Measurements from ENCODE around the gene LENG9. TPM values are rescaled to one million over a fixed set of nuclear protein-coding genes. Genes with fewer than 3 reads are reported as not detected.

The LENG9 gene
- total and polyA plus RNA-seq, 2 of the 13 experiments (the other 11 are each of a cell fraction or from before 2014, with no cell fraction given), result 0.75 to 2.9 TPM

DNA sequence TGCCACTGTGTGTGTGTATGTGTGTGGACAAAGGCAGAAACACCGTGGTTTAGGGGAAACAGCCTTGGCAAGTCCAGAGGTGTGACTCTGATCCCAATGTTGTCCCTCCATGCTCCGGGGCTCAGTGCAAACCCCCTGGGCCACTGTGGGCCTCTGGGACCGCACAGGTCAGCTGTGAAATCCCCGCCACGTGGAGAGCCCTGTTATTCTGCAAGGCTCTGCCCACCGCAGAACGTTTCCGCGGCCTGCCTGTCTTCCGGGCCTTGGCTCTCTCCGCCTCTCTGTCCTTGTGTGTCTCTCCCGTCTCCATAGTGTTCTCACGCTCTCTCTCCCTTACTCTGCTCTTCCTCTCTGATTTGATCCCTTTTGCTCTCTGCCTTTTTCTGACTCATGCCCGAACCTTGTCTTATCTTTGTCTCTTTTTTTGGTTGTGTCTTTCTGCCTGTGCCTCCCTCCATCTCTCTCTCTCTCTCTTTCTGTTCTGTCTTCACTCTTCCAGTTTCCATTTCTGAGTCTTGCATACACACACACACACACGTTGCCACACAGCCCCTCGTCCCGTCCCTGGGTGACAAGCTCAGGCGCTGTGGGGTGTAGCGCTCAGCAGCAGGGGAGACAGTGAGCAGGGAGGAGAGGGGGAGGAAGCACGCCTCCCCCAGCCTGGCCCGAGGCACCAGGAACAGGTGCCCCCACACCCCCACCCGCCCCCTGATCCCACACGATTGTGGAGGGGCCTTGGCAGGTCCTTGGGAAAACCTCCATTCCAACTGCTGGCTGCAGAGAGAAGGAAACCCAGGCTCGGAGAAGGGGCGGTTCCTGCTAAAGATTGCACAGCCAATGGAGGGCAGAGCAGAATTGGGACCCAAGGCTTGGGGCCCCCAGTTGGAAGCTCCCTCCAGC, 45.3 kb downstream of the LENG9 start (continued):
- TF ChIP-seq PAXIP1 (CRISPR knock-in tag; conservative IDR thresholded peaks at IDR 0.05) (no peak), ZNF772 (CRISPR knock-in tag; IDR thresholded peaks at IDR 0.05) (no peak), SALL1 (CRISPR knock-in tag; IDR thresholded peaks at IDR 0.05) (peak; percentile 35; the same call in 1 of the 2 replicates), ZNF280B (CRISPR knock-in tag; IDR thresholded peaks at IDR 0.05; ENCODE audit: borderline replicate concordance) (no peak), CBX5 (CRISPR knock-in tag; IDR thresholded peaks at IDR 0.05; ENCODE audit: borderline replicate concordance) (0 out of 2 replicates have a peak, but pooled peaks have one; percentile 15), ZNF33A (CRISPR knock-in tag; IDR thresholded peaks at IDR 0.05; ENCODE audit: borderline replicate concordance) (no peak), ZNF235 (CRISPR knock-in tag; IDR thresholded peaks at IDR 0.05; ENCODE audit: borderline replicate concordance) (no peak), AHDC1 (CRISPR knock-in tag; IDR thresholded peaks at IDR 0.05; ENCODE audit: borderline replicate concordance) (no peak), BCL6 (CRISPR knock-in tag; IDR thresholded peaks at IDR 0.05) (no peak), NR2C2 (CRISPR knock-in tag; IDR thresholded peaks at IDR 0.05; ENCODE audit: borderline replicate concordance) (no peak), ZNF296 (CRISPR knock-in tag; conservative IDR thresholded peaks at IDR 0.05) (no peak), PTBP1 (IDR thresholded peaks at IDR 0.05; ENCODE audit: low read depth, low read length, poor library complexity, severe bottlenecking) (no peak), ZNF431 (CRISPR knock-in tag; IDR thresholded peaks at IDR 0.05; ENCODE audit: borderline replicate concordance, low read depth) (no peak), ARNT (IDR thresholded peaks at IDR 0.05) (no peak)
- TF ChIP-seq, protein P1, sequence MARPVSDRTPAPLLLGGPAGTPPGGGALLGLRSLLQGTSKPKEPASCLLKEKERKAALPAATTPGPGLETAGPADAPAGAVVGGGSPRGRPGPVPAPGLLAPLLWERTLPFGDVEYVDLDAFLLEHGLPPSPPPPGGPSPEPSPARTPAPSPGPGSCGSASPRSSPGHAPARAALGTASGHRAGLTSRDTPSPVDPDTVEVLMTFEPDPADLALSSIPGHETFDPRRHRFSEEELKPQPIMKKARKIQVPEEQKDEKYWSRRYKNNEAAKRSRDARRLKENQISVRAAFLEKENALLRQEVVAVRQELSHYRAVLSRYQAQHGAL (CRISPR knock-in tag; IDR thresholded peaks at IDR 0.05; ENCODE audit: not compliant biosample characterization), result no peak
- TF ChIP-seq, protein P2, sequence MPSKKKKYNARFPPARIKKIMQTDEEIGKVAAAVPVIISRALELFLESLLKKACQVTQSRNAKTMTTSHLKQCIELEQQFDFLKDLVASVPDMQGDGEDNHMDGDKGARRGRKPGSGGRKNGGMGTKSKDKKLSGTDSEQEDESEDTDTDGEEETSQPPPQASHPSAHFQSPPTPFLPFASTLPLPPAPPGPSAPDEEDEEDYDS (CRISPR knock-in tag; IDR thresholded peaks at IDR 0.05), result no peak

Measured in HepG2 (cell line).